IPS-NIHi7 (cell line): ENCODE results near the gene C16orf86.
A peak's percentile ranks its signal among the peaks of the same experiment; 100 is the strongest.

ENCODE experiments used
- DNase-seq: peaks from one replicate; pipeline ENCODE4 v3.0.0; 2012; ENCODE audit warnings: mixed read lengths; ENCODE audit errors: extremely low spot score

Gene C16orf86

DNA sequence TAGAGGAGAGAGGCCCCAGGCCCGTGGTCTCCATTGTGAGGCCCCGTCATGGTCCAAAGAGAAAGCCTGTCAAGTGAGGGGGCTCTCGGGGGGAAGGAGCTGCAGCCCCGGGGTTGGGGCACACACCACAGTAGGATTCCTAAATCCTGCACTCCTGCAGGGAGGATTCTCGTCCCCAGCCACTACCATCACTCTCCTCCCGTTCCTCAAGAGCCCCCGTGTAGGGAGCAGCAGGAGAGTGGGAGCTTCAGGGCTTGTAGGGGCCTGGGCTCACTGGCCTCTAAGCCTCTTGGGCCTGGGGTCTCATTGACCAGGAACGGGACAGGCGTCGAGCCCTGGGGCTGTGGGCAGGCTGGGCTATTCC is 821 bp downstream of the C16orf86 start:
- DNase-seq: no peak

DNA sequence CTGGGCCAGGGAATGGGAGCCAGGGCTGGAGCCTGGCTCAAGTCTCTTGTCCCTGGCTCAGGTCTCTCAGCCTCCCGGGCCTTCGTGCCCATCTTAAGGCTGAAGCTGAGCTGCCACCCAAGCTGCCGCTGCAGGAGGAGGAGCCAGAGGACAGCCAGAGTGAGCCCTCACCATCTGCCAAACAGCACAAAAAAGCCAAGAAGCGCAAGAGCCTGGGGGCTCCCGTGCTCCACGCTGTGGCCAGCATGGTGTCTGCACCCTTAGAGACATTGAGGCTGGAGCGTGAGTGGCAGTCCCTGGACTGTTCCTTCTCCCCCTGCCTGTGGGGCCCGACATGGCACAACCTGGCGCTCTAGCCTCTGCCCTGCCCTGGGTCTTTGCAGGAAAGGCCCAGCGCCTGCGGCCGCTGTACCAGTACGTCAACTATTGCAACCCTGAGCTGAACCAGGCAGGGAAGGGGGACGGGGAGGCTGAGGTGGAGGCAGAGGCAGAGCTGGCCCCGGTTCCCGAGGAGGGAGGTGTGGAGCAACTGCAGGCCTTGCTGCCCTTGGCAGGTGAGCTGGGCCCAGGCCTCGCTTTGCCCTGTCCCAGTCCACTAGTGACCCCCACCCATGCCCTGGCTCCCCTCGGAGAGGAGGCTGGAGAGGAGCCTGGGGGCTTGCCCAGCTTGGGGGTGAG is 1.3 kb downstream of the C16orf86 start:
- DNase-seq: peak; percentile 91

DNA sequence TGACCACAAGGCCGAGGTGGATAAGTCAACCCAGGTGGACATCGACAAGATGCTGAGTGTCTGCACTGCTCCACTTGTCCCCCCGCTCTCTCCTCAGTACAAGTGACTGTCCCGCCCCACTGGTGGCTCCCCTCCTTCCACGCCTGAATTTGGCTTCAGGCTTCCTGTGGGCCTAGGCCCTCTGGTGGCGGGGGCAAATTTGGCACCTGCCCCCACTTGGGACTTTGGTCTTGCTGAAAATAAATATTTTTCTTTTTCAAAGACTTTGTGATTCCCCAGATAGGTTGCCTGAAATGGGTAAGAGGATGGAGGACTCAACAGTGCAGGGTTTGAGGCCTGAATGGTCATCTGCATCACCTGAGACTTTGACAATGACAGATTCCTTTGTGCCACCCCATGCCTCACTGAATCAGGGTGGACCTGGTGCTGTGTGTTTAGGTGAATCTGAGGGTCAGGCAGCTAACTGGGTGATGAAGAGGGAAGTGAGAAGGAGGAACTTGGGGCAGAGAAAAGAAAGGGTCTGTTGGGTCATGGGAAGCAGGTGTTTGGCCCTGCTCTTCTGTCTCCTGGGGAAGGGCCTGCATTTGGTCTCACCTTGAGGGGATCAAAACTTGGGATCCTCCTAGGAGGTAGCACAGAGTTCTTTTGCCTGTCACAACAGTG is 2.0 kb downstream of the C16orf86 start:
- no peak for DNase-seq

DNA sequence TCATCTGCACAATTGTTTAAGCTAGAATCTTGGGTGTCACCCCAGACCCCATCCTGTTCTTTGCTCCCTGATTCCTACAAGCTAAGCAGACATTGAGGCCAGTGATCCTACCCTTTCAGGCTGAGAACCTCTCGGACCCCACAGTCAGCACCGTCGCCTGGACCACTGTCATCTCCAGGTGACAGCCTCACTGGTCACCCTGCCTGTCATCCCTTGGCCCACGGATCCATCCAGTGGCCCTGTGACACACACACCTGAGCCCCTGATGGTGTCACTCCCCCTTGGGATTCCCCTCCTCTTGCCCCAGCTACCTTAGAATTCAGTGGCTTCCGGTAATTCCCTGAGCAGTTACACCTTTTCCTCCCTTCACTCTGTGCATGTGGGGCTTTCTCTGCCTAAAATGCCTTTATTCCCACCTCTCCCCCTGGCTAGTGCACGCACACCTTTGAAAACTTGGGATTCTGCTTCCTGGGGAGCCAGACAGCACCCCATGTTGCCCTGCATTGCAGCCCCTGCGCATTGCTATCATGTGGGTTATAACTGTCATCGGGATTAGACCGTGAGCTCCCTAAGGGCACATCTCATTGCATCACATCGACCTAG is 3.0 kb downstream of the C16orf86 start:
- DNase-seq: no peak

DNA sequence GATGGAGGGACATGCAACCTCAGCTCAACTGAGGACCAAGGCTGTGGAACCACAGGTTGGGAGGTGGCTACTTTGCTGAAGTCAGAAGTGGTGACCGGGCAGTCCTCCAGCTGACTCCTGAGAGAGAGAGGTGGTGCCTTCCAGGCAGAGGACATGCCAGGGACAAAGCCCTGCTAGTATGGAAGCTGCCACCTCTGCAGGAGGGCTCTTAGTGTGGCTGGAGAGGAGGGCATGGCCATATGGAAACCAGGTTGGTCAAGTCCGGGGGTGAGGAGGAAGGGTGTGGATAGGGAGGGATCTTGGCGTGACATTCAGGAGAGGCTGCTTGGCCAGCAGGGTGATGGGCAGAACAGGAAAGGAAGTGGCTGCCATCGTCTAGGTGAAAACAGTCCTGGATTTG is 5.7 kb downstream of the C16orf86 start:
- no peak for DNase-seq

DNA sequence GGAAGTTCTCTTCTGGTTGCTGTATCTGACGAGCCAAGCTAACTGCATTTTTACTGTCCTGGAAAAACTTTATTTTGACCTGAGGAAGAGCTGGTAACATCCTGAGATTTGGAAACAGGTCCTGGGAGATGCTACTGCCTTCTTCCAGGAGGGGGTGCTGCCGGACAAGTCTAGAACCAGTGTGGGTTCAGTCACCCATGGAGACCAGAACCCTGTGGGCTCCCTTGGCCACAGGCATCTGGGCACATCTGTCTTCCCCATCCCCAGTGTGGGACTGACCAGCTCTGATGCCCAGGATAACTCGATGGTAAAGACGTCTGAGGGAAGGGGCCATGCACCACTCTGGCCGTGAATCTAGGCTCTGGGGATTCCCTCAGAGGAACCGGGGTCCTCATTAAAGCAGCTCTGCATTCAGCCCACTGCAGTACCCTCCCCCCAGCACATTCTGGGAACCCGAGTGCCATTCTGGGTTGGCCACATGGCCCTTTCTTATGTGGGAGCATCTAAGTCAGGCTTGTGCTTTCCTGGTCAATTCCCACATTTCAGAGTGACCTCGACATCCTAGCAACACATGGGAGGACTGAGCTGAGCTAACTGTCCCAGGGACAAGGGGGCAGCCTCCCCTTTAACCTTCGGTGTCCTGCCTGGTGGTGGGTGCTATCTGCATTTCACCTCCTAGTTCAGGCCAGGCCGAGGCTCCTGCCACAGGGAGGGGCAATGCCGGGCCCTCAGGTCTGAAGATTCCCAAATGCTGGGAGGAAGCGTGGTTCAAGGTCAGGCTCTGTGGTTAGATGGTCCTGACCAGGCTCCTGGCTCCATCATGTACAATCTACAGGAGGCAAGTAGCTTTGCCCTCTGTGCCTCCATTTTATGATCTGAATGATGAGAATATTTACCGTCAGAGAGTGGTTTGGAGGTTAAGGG is 6.4 kb downstream of the C16orf86 start:
- DNase-seq: peak; percentile 87

DNA sequence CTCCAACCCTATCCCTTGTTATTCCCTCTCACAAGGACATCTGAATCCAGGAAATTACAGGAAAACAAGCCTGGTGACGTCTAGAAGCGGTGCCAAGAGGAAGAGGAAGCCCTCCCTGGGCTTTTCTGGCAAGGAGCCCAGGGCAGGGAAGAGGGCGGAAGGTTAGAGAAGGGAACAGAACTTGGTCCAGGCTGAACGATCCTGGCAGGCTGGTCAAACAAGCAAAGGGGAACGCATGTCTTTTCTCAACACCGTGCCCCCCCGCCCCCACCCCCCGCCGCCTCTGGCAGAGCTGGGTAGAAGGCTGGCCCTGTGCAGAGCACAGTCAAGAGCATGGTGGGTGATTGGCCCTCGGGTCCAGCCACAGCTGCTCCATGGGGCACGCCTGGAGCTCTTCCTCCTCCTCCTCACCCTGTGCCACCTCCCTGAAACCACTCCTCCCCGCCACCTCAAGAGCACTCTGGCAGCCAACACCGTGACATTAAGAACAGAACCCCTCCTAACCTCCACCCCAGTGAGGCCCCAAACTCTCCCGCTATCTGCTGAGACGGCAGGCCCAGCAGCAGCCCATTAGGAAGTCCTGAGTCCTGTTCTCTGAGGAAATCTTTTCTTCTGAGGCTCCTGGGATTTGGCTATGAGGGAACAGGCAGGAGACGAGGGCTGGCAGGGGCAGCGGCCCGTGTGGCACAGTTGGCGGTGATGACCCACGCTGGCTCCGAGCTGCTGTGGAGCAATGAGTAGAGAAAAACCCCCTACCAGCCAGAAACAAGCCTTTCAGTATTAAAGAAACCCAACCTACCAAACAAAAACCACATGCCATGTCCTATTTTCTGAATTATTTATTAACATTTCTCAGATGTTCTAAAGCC is 7.3 kb downstream of the C16orf86 start:
- no peak for DNase-seq

DNA sequence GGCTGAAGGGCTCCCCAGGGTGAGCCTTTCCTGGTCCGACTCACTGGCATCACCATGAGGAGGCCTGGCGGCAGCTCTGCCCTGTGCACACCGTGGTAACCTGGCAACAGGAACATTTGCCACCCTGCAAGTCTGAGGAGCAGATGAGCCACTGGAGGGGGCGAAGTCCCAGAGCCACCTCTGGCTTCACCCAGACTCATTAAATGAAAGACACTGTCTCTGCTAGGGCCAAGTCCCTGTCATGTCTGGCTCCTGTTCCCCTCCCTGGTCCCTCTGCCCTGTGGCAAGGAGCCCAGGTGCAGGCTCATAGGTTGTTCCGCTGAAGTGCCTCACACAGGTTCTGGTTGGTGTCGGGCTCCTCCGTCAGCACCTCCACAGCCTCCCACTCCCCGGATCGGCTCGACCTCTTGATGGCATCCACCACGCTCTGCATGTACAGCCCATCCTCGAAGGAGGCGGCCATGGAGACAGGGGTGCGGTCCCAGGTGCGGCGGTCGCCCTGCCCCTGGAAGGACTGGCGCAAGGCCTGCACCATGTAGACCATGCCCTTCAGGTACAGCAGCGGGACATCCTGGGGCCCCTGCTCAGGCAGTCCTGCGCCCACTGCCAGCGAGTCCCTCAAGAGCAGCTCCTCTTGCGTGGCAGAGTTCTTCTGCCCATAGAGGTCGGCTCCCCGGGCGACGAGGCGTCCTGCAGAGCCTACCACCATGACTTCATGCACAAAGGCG is 8.4 kb downstream of the C16orf86 start:
- no peak for DNase-seq

DNA sequence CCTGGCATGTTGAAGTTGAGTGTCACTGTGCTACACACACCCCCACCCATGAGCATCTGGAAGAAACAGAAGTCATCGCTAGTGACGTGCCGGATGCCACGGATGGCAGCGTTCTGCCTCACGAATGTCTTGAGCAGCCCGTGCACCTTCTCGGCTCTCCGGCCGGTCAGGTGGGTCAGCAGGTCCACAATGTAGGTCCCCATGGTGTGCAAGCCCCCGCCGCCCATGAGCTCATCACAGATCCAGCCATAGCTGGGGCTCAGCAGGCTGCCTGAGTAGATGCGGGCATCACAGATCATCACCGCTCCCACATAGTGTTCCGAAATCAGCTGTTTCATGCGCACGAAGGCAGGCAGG is 8.9 kb downstream of the C16orf86 start:
- no peak for DNase-seq

DNA sequence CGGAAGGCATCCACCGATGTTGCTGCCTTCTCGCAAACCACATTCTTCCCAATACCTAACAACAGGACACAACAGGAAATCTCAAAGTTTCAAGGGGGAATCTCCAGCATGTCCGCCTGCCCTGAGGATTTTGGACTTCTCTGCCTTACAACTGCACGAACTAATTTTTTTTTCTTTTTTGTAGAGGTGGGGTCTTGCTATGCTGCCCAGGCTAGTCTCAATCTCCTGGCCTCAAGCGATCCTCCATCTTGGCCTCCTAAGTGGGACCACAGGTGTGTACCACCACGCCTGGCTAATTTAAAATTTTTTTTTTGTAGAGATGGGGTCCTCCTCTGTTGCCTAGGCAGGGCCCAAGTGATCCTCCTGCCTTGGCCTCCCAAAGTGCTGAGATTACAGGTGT is 9.4 kb downstream of the C16orf86 start:
- no peak for DNase-seq

DNA sequence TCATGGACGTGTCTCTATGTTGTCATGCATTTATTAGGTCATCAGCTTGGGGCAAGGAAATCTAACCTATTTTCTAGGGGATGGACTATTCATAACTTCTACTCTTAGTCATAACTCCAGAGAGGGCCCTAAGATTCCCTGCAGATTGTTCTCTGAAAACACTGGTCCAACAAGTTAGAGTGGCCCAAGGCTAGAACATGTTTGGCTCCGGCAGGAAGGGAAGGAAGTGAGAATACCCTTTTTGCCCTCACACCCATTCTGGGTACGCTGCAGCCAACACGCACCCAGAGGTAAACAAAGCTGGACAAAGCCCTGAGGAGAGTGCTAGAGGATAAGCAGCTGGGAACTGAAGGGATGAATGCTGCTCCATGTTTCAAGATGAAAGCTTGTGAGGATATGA is 9.9 kb downstream of the C16orf86 start:
- DNase-seq: no peak

DNA sequence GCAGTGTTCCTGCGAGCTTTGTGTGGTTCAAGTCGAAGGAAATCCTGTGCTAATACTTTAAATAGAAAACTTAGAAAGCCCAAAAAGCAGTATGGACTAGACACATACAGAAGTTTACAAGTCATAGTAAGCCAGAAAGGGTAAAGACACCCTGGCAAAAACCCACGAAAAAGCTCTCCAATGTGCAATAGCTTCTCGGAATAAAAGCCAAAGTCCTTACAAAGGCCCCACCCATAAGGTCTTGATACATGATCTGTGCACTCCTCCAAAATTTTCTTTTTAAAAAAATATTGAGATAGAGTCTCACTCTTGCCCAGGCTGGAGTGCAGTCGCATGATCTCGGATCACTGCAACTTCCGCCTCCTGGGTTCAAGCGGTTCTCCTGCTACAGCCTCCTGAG is 10.3 kb downstream of the C16orf86 start:
- DNase-seq: no peak

DNA sequence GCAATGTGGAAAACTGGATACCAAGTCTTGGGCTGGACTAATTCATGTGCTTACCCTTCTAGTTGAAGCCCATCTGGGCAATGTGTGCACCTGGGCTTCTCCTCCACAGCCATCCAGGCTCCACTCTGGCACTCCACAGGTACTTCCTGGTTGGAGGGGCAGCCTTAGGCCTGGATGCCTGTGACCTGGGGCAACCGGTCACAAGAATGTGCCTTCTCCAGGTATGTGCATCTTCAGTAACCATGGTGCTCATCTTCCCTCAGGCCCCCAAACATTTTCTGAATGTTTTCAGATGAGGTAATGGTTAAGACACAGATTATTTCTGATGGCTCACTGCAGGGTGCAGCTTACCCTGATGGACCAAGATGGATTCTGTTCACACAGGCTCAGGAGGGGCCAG is 11.1 kb downstream of the C16orf86 start:
- DNase-seq: no peak

DNA sequence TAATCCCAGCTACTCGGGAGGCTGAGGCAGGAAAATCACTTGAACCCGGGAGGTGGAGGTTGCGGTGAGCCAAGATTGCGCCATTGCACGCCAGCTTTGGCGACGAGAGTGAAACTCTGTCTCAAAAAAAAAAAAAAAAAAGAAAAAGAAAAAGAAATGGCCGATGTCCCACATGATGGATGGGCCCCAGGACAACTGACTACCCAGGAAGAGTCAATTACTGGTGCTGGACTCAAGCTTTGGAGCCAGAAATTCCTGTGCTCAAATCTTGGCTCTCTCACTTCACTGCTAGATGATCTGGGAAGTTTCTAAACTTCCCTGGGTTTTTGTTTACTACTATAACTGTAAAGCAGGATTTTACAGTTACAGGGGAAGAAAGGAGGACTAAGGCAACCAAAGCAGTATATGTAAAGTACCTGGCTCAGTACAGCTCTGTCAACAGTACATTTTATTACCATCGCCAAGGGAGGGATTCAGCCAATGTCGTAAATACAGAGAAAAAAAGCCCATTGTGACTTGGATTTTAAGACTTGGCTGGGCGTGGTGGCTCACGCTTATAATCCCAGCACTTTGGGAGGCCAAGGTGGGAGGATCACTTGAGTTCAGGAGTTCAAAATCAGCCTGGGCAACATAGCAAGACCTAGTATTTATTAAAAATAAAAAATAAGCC is 11.9 kb downstream of the C16orf86 start:
- no peak for DNase-seq

DNA sequence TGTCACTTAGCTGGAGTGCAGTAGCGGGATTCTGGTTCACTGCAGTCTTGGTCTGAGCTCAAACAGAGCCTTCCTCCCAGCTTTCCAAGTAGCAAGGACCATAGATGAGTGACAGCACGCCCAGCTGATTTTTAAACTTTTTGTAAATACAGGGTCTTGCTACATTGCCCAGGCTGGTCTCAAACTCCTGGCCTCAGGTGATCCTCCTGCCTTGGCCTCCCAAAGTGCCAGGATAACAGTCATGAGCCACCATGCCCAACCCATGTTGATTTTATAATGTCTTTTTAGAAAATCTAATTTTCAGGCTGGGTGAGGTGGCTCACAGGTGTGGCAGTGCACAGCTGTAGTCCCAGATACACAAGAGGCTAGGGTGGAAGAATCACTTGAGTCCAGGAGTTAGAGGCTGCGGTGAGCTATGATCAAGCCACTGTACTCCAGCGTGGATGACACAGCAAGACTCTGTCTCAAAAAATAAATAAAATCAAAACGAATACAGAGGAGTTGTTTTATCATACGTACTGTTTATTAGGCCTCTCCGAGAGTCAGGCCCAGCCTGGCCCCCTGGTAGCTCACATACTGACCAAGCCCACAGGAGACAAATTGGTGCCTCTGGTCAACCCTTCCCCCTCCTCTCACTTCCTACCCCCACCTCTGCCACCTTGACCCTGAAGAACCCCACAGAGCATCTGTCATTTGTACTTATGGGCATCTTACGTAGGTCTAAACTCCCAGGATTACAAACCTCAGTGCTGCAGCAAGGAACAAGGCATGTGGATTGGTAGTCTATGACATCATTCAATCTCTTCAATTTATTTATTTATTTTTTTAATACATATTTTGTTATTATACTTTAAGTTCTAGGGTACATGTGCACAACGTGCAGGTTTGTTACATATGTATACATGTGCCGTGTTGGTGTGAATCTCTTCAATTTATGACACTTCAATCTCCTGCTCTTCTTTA is 13.6 kb downstream of the C16orf86 start:
- no peak for DNase-seq

DNA sequence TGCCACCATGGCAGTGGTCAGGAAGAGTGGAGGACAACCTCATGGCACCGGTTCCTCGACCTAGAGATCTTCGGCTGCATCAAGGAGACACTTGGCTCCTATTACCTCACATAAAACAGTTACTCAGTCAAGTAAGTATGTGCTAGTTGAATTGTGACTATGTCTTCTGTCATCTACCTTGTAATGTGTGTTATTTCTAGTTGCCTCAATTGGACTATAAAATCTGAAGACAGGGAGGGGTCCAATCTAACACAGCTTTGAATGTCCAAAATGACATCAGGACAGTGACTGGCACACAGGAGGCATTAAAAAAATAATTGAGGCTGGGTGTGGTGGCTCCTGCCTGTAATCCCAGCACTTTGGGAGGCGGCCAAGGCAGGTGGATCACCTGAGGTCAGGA is 17.2 kb downstream of the C16orf86 start:
- DNase-seq: no peak

DNA sequence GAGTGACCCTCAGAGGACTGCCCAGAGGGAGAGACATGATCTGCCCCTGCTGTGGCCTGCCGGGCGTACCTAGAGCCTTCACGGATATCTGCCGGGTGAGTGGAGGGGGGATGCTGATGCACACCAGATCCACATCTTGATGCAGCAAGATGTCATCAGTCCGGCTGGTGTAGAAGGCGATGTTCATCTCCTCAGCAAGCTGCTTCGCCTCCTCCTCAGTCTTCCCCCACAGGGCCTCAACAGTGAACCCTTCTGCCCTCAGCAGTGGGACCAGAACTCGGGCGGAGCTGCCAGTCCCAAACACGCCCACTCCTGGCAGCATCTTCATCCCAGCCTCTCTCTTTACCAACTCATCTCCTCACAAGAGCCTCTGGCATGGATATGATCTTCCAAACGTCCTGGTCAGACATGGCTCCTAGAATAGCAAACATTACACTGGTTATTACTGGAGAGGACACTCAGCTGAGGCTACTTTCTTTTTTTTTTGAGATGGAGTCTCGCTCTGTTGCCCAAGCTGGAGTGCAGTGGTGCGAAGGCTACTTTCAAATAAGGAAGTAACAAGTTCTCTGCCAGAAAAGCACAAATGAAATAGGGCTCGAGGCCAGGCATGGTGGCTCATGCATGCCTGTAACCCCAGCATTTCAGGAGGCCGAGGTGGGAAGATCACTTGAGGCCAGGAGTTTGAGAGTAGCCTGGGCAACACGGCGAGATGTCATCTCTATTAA is 18.9 kb downstream of the C16orf86 start:
- DNase-seq: no peak
